GM12878 (cell line): ENCODE data around the gene RAPGEF6. TPM values are rescaled to one million over a fixed set of nuclear protein-coding genes. Genes with fewer than 3 reads are reported as not detected.

ENCODE experiments used
- BCL3 ChIP-seq: IDR thresholded peaks from 2 replicates; pipeline ENCODE4 v1.6.1; 2011; ENCODE audit warnings: borderline replicate concordance, low read depth, mild to moderate bottlenecking, moderate library complexity, low read length; ENCODE audit not compliant: insufficient read depth, poor library complexity, severe bottlenecking
- CBX5 ChIP-seq: sonication (generic); IDR thresholded peaks from 2 replicates; pipeline ENCODE4 v1.6.1; 2016; ENCODE audit warnings: low read depth, moderate library complexity, mild to moderate bottlenecking, inconsistent platforms
- CEBPB ChIP-seq, 2 experiments: fragments of 150-350 bp in 1 of 2; IDR thresholded peaks; 2 replicates each; pipeline ENCODE4 v1.6.1; 2012 to 2014; ENCODE audit warnings: low read depth in 2 of 2, low read length in 2 of 2, borderline replicate concordance in 1 of 2, inconsistent platforms in 1 of 2
- CREB1 ChIP-seq: IDR thresholded peaks from 2 replicates; pipeline ENCODE4 v1.6.1; 2012; ENCODE audit warnings: low read depth, mild to moderate bottlenecking, inconsistent platforms
- CREM ChIP-seq: IDR thresholded peaks from 2 replicates; pipeline ENCODE4 v1.6.1; 2014; ENCODE audit warnings: antibody characterized with exemption, low read depth
- ELK1 ChIP-seq: IDR thresholded peaks from 2 replicates; pipeline ENCODE4 v1.6.1; 2012; ENCODE audit warnings: low read depth, low read length, improper control_type of control experiment
- ESRRA ChIP-seq: IDR thresholded peaks from 2 replicates; pipeline ENCODE4 v1.6.1; 2012; ENCODE audit warnings: mild to moderate bottlenecking, low read length, improper control_type of control experiment
- GATAD2B ChIP-seq: fragments of 450-650 bp; conservative IDR thresholded peaks from 2 replicates; pipeline ENCODE4 v1.6.1; 2017; ENCODE audit warnings: low read depth, mild to moderate bottlenecking, moderate library complexity
- IRF3 ChIP-seq: fragments of 450-650 bp; IDR thresholded peaks from 2 replicates; pipeline ENCODE4 v1.6.1; 2014; ENCODE audit warnings: mild to moderate bottlenecking
- KLF5 ChIP-seq: fragments of 450-650 bp; IDR thresholded peaks from 2 replicates; pipeline ENCODE4 v1.6.1; 2014; ENCODE audit warnings: mild to moderate bottlenecking; ENCODE audit not compliant: partially characterized antibody
- LARP7 ChIP-seq: fragments of 450-650 bp; IDR thresholded peaks from 2 replicates; pipeline ENCODE4 v1.6.1; 2017; ENCODE audit warnings: mild to moderate bottlenecking
- MXI1 ChIP-seq: fragments of 150-350 bp; IDR thresholded peaks from 2 replicates; pipeline ENCODE4 v1.6.1; 2011; ENCODE audit warnings: low read depth, mild to moderate bottlenecking, inconsistent platforms, low read length, improper control_type of control experiment
- PML ChIP-seq: IDR thresholded peaks from 2 replicates; pipeline ENCODE4 v1.6.1; 2012; ENCODE audit warnings: low read length, inconsistent platforms
- RAD21 ChIP-seq: IDR thresholded peaks from 2 replicates; pipeline ENCODE4 v1.6.1; 2011; ENCODE audit warnings: mild to moderate bottlenecking, low read depth, low read length, moderate library complexity; ENCODE audit not compliant: insufficient read depth
- SMAD5 ChIP-seq: IDR thresholded peaks from 2 replicates; pipeline ENCODE4 v1.6.1; 2016; ENCODE audit warnings: antibody characterized with exemption, low read depth
- SUZ12 ChIP-seq: fragments of 200-600 bp; sonication (generic); IDR thresholded peaks from one replicate; pipeline ENCODE4 v1.6.1; 2018; ENCODE audit warnings: antibody characterized with exemption, mild to moderate bottlenecking; ENCODE audit not compliant: unreplicated experiment
- TARDBP ChIP-seq: IDR thresholded peaks from 2 replicates; pipeline ENCODE4 v1.6.1; 2016; ENCODE audit warnings: borderline replicate concordance
- TCF7 ChIP-seq: IDR thresholded peaks from 2 replicates; pipeline ENCODE4 v1.6.1; 2014; ENCODE audit warnings: antibody characterized with exemption, borderline replicate concordance
- ZBTB33 ChIP-seq: fragments of 450-650 bp; IDR thresholded peaks from 2 replicates; pipeline ENCODE4 v1.6.1; 2017; ENCODE audit warnings: mild to moderate bottlenecking
- ZNF592 ChIP-seq: fragments of 450-650 bp; IDR thresholded peaks from 2 replicates; pipeline ENCODE4 v1.6.1; 2017; ENCODE audit warnings: mild to moderate bottlenecking, moderate library complexity
- polyA plus RNA-seq, 11 experiments: library from polyadenylated mRNA; depleted of rRNA in 4 of 11; unstranded in 6 of 11; stranded (reverse) in 5 of 11; fragments of >200 nt; fragmentation: Nextera tagmentation in 4 of 11; fragmentation: Illumina TruSeq in 1 of 11; extraction: Ambion mirVana in 4 of 11; extraction: Trizol in 1 of 11; gene quantifications; 1 replicate in 1 of 11; 2 replicates in 10 of 11; pipeline versions ENCODE4 v1.2.1 to v1.2.3, GENCODE V29; 2011 to 2016; ENCODE audit warnings: inconsistent platforms in 2 of 11, missing spikeins in 2 of 11, low read depth in 1 of 11
- total RNA-seq, 4 experiments: library from RNA; depleted of rRNA in 3 of 4; stranded (reverse); fragments of >200 nt in 3 of 4; fragmentation: Illumina TruSeq in 1 of 4; extraction: Trizol in 1 of 4; gene quantifications; 2 replicates each; pipeline versions ENCODE4 v1.2.1 to v1.2.3, GENCODE V29; 2013 to 2021

Gene RAPGEF6
- total and polyA plus RNA-seq, 10 of the 15 experiments (the other 5 are each of a cell fraction or from before 2014, with no cell fraction given): 2.9 to 24.0 (median 14.2) TPM

GRCh38 chr5:131634996-131635683 lies at the start of gene RAPGEF6 (continued):
- peak; percentile 92; the same call in 1 of the 2 replicates for TF ChIP-seq LARP7
- TF ChIP-seq BCL3: no peak
- no peak for TF ChIP-seq IRF3
- no peak for TF ChIP-seq CEBPB (IDR thresholded peaks at IDR 0.05; ENCODE audit: borderline replicate concordance in 1 of 2, low read depth in 2 of 2, low read length in 2 of 2)
- TF ChIP-seq TCF7: no peak
- 0 out of 2 replicates have a peak, but pooled peaks have one; percentile 7 for TF ChIP-seq RAD21
- TF ChIP-seq ESRRA: no peak
- TF ChIP-seq ZBTB33: no peak
- peak; percentile 95 for TF ChIP-seq GATAD2B
- TF ChIP-seq CBX5: 0 out of 2 replicates have a peak, but pooled peaks have one; percentile 65
- peak; percentile 60 for TF ChIP-seq CREM
- no peak; the same call in 1 of the 2 replicates for TF ChIP-seq TARDBP
- peak; percentile 88 for TF ChIP-seq CREB1
- TF ChIP-seq MXI1: peak; percentile 91
- 0 out of 2 replicates have a peak, but pooled peaks have one; percentile 13 for TF ChIP-seq ZNF592
- no peak for TF ChIP-seq KLF5
- TF ChIP-seq ELK1: peak; percentile 93
- no peak for TF ChIP-seq SUZ12
- TF ChIP-seq SMAD5: peak; percentile 56; the same call in 1 of the 2 replicates
- TF ChIP-seq PML: peak; percentile 94
